NCI-H526 (cell line): Measurements from ENCODE around the gene CYBB.
"Not testable (repeated sequence)": the region's sequence is repeated elsewhere in the genome, so short reads cannot be mapped to it uniquely, and the experiment has no call there.

Experiments used
- DNase-seq, 2 experiments: peaks; one replicate each; lab custom pipeline; 2025; lab: John Stamatoyannopoulos, UW

Gene CYBB

GRCh38 chrX:37779857-37780256 lies at the start of gene CYBB:
TSS of gene CYBB (plus strand) at chrX:37780059. CDS start at chrX:37780078, 19 bp downstream.
- DNase-seq = no peak

- DNase-seq = peak; percentile 28 to 87
Observed at GRCh38 chrX:37745354-37745753, 34.5 kb upstream of the CYBB start.

- no peak for DNase-seq
Observed at GRCh38 chrX:37745835-37746217, 34.0 kb upstream of the CYBB start.

GRCh38 chrX:37746218-37746941 lies 33.5 kb upstream of the CYBB start:
- DNase-seq = no peak

- no peak for DNase-seq
Observed at GRCh38 chrX:37746951-37747350, 32.9 kb upstream of the CYBB start.

- no peak for DNase-seq
Observed at GRCh38 chrX:37752281-37752680, 27.6 kb upstream of the CYBB start.

GRCh38 chrX:37752936-37753335 lies 26.9 kb upstream of the CYBB start:
- no peak for DNase-seq

- DNase-seq = no peak
Observed at GRCh38 chrX:37753384-37753783, 26.5 kb upstream of the CYBB start.

- no peak for DNase-seq
Observed at GRCh38 chrX:37754516-37754915, 25.3 kb upstream of the CYBB start.

- DNase-seq = no peak
Observed at GRCh38 chrX:37755025-37755424, 24.8 kb upstream of the CYBB start.

- no peak for DNase-seq
Observed at GRCh38 chrX:37757082-37757481, 22.8 kb upstream of the CYBB start.

- DNase-seq = no peak
Observed at GRCh38 chrX:37759351-37759750, 20.5 kb upstream of the CYBB start.

- no peak for DNase-seq
Observed at GRCh38 chrX:37759878-37760418, 19.9 kb upstream of the CYBB start.

GRCh38 chrX:37763400-37763799 lies 16.5 kb upstream of the CYBB start:
- DNase-seq = no peak

- DNase-seq = no peak
Observed at GRCh38 chrX:37765507-37765906, 14.4 kb upstream of the CYBB start.

GRCh38 chrX:37767430-37767829 lies 12.4 kb upstream of the CYBB start:
- no peak for DNase-seq

- DNase-seq = not testable (repeated sequence)
Observed at GRCh38 chrX:37768866-37769265, 11.0 kb upstream of the CYBB start.

- no peak for DNase-seq
Observed at GRCh38 chrX:37776283-37776986, 3.4 kb upstream of the CYBB start.

GRCh38 chrX:37776987-37777325 lies 2.9 kb upstream of the CYBB start:
- DNase-seq = no peak

- DNase-seq = no peak
Observed at GRCh38 chrX:37781081-37781480, 1.2 kb downstream of the CYBB start.

- DNase-seq = no peak
Observed at GRCh38 chrX:37781814-37782213, 2.0 kb downstream of the CYBB start.

- no peak for DNase-seq
Observed at GRCh38 chrX:37782359-37782758, 2.5 kb downstream of the CYBB start.

- DNase-seq = no peak
Observed at GRCh38 chrX:37783305-37783704, 3.4 kb downstream of the CYBB start.

GRCh38 chrX:37785569-37785968 lies 5.7 kb downstream of the CYBB start:
- DNase-seq = no peak
